ENCODE results near the gene SP100. TPM values are rescaled to one million over a fixed set of nuclear protein-coding genes. Genes with fewer than 3 reads are reported as not detected.

SP100 gene
- total RNA-seq, 1 experiment from 2014 or later: 110 TPM

- peak overlapping the region; percentile 87 for H3K27ac Mint-ChIP-seq (ENCODE audit: unreplicated experiment)
- no peaks in the 10 kb centered on the region for H3K9me3 Mint-ChIP-seq (ENCODE audit: low read depth, unreplicated experiment)
- H3K4me3 Mint-ChIP-seq (ENCODE audit: low read depth, unreplicated experiment): peak overlapping the region; percentile 91
- no peak for TF ChIP-seq CTCF (IDR thresholded peaks at IDR 0.05; ENCODE audit: unreplicated experiment)
- no TSS peak for BruUV-seq (replicated peaks)
- H3K4me1 Mint-ChIP-seq (ENCODE audit: low read depth, unreplicated experiment): peaks cover 38% of the 10 kb centered on the region
- intact Hi-C loops (cut with micrococcal nuclease; ENCODE audit: unreplicated experiment): loop anchor here (5.0 to 10.0 kb wide), 2 partner anchors 179 to 346 kb away; partner anchors contain the start of gene SLC16A14
- DNase-seq: no peak
- H3K36me3 Mint-ChIP-seq (ENCODE audit: insufficient read depth, unreplicated experiment): peaks cover 20% of the 10 kb centered on the region
- H3K27me3 Mint-ChIP-seq (ENCODE audit: unreplicated experiment): no peaks in the 10 kb centered on the region
- CTCF ChIA-PET: no interaction called here
These were observed 5.0 kb upstream of the SP100 start for GRCh38 chr2:230410861-230411569.

- Mint-ChIP-seq H3K4me1 (ENCODE audit: low read depth, unreplicated experiment) (peaks cover 38% of the 10 kb centered on the region), H3K27me3 (ENCODE audit: unreplicated experiment) (no peaks in the 10 kb centered on the region), H3K36me3 (ENCODE audit: insufficient read depth, unreplicated experiment) (peaks cover 27% of the 10 kb centered on the region), H3K9me3 (ENCODE audit: low read depth, unreplicated experiment) (no peaks in the 10 kb centered on the region), H3K4me3 (ENCODE audit: low read depth, unreplicated experiment) (peak overlapping the region; percentile 91), H3K27ac (ENCODE audit: unreplicated experiment) (peak overlapping the region; percentile 87)
- intact Hi-C loops (cut with micrococcal nuclease; ENCODE audit: unreplicated experiment): loop anchor here (5.0 to 10.0 kb wide), 2 partner anchors 179 to 347 kb away; partner anchors contain the start of gene SLC16A14
- no peak for TF ChIP-seq CTCF (IDR thresholded peaks at IDR 0.05; ENCODE audit: unreplicated experiment)
- peak; percentile 68 for DNase-seq
- no TSS peak for BruUV-seq (replicated peaks)
- CTCF ChIA-PET: no interaction called here
These were observed 4.2 kb upstream of the SP100 start for GRCh38 chr2:230411570-230412370.

GRCh38 chr2:230412371-230412711 lies 3.7 kb upstream of the SP100 start:
- Mint-ChIP-seq H3K4me3 (ENCODE audit: low read depth, unreplicated experiment) (peak overlapping the region; percentile 91), H3K27me3 (ENCODE audit: unreplicated experiment) (no peaks in the 10 kb centered on the region), H3K27ac (ENCODE audit: unreplicated experiment) (no peak overlapping the region), H3K4me1 (ENCODE audit: low read depth, unreplicated experiment) (peaks cover 38% of the 10 kb centered on the region), H3K9me3 (ENCODE audit: low read depth, unreplicated experiment) (no peaks in the 10 kb centered on the region), H3K36me3 (ENCODE audit: insufficient read depth, unreplicated experiment) (peaks cover 28% of the 10 kb centered on the region)
- CTCF ChIA-PET: no interaction called here
- intact Hi-C loops (cut with micrococcal nuclease; ENCODE audit: unreplicated experiment): loop anchor here (5.0 to 10.0 kb wide), 2 partner anchors 180 to 348 kb away; partner anchors contain the start of gene SLC16A14
- TF ChIP-seq CTCF (IDR thresholded peaks at IDR 0.05; ENCODE audit: unreplicated experiment): no peak
- no peak for DNase-seq
- BruUV-seq (replicated peaks): no TSS peak

- intact Hi-C loops (cut with micrococcal nuclease; ENCODE audit: unreplicated experiment): loop anchor here (5.0 to 10.0 kb wide), 2 partner anchors 181 to 348 kb away; partner anchors contain the start of gene SLC16A14
- TF ChIP-seq CTCF (IDR thresholded peaks at IDR 0.05; ENCODE audit: unreplicated experiment): no peak
- Mint-ChIP-seq H3K27ac (ENCODE audit: unreplicated experiment) (no peak overlapping the region), H3K9me3 (ENCODE audit: low read depth, unreplicated experiment) (no peaks in the 10 kb centered on the region), H3K4me1 (ENCODE audit: low read depth, unreplicated experiment) (peaks cover 39% of the 10 kb centered on the region), H3K27me3 (ENCODE audit: unreplicated experiment) (no peaks in the 10 kb centered on the region), H3K36me3 (ENCODE audit: insufficient read depth, unreplicated experiment) (peaks cover 33% of the 10 kb centered on the region), H3K4me3 (ENCODE audit: low read depth, unreplicated experiment) (peak overlapping the region; percentile 91)
- CTCF ChIA-PET: no interaction called here
- BruUV-seq (replicated peaks): no TSS peak
- DNase-seq: no peak
These were observed 3.2 kb upstream of the SP100 start for GRCh38 chr2:230412846-230413245.

Data from Calu3 (cell line).